ENCODE data around the gene ABHD12.

ABHD12 gene

DNA sequence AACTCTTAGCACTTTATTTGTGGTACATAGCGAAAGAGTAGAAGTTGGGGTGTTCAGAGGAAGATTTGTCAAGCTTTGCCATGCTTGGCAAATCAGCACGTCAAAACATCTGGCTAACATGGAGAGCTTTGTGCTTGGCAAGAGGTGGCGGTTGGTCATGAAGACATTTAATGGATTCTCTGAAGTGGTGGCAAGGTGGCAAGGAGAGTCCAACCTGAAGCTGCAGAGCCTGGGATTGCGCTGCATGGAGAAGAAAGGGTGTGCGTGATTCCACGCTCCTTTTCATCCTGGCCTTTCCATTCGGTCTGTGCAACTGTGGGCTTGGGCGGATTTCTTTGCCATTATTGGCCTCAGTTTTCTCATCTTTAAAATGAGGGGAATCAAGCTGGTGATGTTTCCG is 139.6 kb downstream of the ABHD12 start:
- Mint-ChIP-seq H3K9me3 (no peaks in the 10 kb centered on the region), H3K27ac (no peak overlapping the region), H3K4me1 (peaks cover 38% of the 10 kb centered on the region), H3K36me3 (peaks cover 2% of the 10 kb centered on the region), H3K4me3 (no peak overlapping the region), H3K27me3 (peaks cover 20% of the 10 kb centered on the region)
- CTCF ChIA-PET, result no interaction called here
- DNase-seq, result no peak

DNA sequence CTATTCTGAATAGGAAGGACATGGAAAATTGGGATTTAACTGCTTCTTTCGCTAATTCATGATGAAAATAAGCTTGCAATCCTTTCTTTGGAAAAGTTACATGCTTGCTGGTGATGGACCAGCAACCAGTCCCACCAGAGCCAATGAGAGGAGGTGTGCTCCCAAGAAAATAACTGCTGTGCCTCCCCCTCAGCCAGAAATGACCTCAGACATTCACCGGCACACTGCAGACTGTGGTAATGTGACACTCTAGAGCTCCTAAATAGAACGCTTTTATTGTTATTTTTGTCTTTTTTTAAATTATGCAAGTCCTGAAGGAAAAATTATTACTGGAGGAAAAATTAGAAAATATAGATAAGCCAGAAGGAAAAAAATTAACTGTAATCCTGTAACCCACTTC is 140.1 kb downstream of the ABHD12 start:
- DNase-seq, result no peak
- H3K4me3 Mint-ChIP-seq, result no peak overlapping the region
- CTCF ChIA-PET, result interaction anchor here (0.8 kb wide), 1 partner anchor 54 kb away, joined by 3 read pairs; no protein-coding TSS in a partner anchor
- H3K27ac Mint-ChIP-seq, result no peak overlapping the region
- peaks cover 20% of the 10 kb centered on the region for H3K27me3 Mint-ChIP-seq
- H3K36me3 Mint-ChIP-seq, result peaks cover 2% of the 10 kb centered on the region
- peaks cover 38% of the 10 kb centered on the region for H3K4me1 Mint-ChIP-seq
- H3K9me3 Mint-ChIP-seq, result no peaks in the 10 kb centered on the region
